MG63 (cell line): ENCODE data around the gene SLC4A11. TPM values are rescaled to one million over a fixed set of nuclear protein-coding genes. Genes with fewer than 3 reads are reported as not detected.
A peak's percentile ranks its signal among the peaks of the same experiment; 100 is the strongest.

Source experiments
- DNase-seq: peaks from one replicate; pipeline ENCODE4 v3.0.0-alpha.2; 2020
- H3K27me3 ChIP-seq: fragments of 250-450 bp; sonication (Bioruptor Pico); 2 replicates; pipeline ENCODE4 v1.5.1; 2020; ENCODE audit warnings: mild to moderate bottlenecking, moderate library complexity
- H3K36me3 ChIP-seq: fragments of 250-450 bp; sonication (Bioruptor Pico); 2 replicates; pipeline ENCODE4 v1.5.1; 2020; ENCODE audit warnings: mild to moderate bottlenecking, moderate library complexity
- H3K4me3 ChIP-seq: fragments of 250-450 bp; sonication (Bioruptor Pico); 2 replicates; pipeline ENCODE4 v1.5.1; 2020; ENCODE audit warnings: mild to moderate bottlenecking, moderate library complexity
- H3K9me3 ChIP-seq: fragments of 250-450 bp; sonication (Bioruptor Pico); 2 replicates; pipeline ENCODE4 v1.5.1; 2020; ENCODE audit warnings: mild to moderate bottlenecking, moderate library complexity
- total RNA-seq: library from RNA; depleted of rRNA; stranded (reverse); fragments of >200 nt; shearing (Covaris generic); gene quantifications from 2 replicates; pipeline ENCODE4 v1.2.3, GENCODE V29; 2014; ENCODE audit warnings: low replicate concordance

Gene SLC4A11
- total RNA-seq, 1 experiment from 2014 or later: 0.20 TPM

DNA sequence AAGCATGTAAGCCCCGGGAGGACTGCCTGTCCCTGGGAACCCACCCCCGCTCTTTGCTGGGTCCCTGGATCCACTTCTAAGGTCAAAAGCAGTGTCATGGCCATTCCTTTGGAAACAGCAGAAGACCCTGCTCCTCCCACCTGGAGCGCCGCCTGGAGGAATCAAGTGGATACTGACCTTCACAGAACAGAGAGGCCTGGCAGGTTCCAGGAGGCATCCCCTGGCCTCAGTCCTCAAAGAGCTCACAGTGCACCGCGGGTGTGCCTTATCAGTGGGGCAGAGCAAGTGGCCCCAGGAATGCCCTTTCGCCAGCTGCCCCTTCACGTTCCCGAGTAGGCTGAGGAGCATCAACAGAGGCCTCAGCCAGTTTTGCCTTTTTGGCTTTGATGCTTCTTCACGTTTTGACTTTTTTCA is 11.1 kb upstream of the SLC4A11 start:
- no peaks in the 10 kb centered on the region for H3K36me3 ChIP-seq
- H3K4me3 ChIP-seq: no peak overlapping the region
- no peaks in the 10 kb centered on the region for H3K9me3 ChIP-seq
- no peaks in the 10 kb centered on the region for H3K27me3 ChIP-seq
- no peak for DNase-seq

DNA sequence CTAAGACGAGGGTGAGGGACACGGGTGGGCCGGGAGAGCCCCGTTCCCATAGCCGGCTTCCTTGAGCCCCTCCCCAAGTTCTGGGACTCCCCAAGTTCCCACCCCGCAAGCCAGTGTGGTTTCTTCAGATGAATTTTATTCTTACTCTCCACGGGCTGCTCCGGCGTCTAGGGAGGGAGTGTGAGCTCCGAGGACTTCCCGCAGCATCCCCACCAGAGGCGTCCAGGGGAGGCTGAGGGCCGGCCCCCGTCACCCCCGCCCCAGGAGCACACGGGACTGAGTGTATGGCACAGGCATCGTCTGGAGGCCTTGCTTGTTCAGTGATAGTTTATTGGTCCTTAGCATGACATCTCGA is 10.0 kb upstream of the SLC4A11 start:
- Histone ChIP-seq H3K9me3 (no peaks in the 10 kb centered on the region), H3K27me3 (no peaks in the 10 kb centered on the region), H3K4me3 (no peak overlapping the region), H3K36me3 (no peaks in the 10 kb centered on the region)
- DNase-seq: no peak

DNA sequence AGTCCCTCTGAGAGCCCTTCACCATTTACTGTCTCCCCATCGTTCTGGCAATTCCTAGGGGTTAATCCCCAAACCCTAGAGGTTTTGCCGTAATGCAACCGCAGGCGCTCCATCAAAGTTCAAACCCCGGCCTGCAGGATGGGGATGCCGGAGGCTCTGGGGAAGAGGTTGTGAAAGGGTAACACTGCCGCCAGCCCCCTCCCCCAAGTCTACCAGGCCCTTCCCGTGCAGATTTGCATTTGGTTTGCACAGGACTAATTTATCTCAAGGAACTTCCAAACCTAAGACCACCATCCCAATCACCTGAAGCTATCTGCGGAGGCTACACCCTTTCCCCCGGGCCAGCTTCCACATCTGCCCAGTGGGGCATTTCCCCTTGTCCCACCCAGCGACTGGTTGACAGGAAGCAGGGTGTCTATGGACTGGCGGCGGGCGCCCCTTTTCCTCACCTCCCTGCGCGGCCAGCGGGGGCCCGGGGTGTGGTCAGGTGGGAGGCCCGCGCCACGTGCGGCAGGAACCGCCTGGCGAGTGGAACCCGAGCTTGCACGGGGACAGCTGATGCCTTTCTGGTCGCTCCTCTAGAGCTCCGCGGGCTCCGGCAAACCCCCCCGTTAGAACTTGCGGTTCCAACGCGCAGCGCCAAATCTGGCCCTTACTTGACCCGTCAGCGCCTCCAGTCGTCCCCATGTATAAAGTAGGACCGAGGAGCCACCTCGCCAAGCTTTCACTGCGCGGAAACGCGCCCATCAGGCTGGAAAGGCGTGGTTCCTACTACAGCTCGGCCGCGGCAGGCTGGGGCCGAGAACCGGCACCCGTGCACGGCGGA is 9.4 kb upstream of the SLC4A11 start:
- Histone ChIP-seq H3K4me3 (no peak overlapping the region), H3K36me3 (no peaks in the 10 kb centered on the region), H3K27me3 (no peaks in the 10 kb centered on the region), H3K9me3 (no peaks in the 10 kb centered on the region)
- DNase-seq: no peak

DNA sequence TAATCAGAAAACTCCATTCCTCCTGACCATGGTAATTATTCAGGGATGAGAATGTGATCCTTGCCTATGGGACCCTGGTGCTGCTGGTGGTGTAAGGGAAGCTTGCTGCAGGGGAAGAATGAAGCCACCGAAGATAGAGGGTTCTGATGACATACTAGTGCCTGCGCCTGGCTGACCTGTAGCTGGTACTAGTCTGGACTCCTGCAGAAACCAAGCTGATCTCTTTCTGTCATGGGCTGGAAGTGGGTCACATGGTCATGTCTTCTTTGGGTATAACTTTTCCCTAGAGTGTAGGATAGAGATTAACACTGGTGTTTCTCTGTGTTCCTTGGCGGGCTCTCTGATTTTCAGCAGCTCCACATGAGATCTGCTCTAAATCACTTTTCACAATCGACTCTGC is 8.6 kb upstream of the SLC4A11 start:
- Histone ChIP-seq H3K4me3 (no peak overlapping the region), H3K9me3 (no peaks in the 10 kb centered on the region), H3K27me3 (no peaks in the 10 kb centered on the region), H3K36me3 (no peaks in the 10 kb centered on the region)
- DNase-seq: no peak

DNA sequence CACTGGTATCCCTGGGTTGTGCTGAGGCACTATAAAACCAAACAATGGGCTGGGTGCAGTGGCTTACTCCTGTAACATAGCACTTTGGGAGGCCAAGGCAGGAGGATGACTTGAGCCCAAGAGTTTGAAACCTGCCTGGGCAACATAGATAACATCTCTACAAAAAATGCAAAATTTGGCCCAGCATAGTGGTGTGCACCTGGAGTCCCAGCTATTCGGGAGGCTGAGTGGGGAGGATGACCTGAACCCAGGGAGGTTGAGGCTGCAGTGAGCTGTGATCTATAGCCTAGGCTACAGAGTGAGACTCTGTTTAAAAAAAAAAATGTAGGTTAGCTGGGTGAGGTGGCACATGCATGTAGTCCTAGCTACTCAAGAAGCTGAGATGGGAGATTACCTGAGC is 7.7 kb upstream of the SLC4A11 start:
- H3K4me3 ChIP-seq: no peak overlapping the region
- H3K36me3 ChIP-seq: no peaks in the 10 kb centered on the region
- no peaks in the 10 kb centered on the region for H3K27me3 ChIP-seq
- DNase-seq: no peak
- no peaks in the 10 kb centered on the region for H3K9me3 ChIP-seq

DNA sequence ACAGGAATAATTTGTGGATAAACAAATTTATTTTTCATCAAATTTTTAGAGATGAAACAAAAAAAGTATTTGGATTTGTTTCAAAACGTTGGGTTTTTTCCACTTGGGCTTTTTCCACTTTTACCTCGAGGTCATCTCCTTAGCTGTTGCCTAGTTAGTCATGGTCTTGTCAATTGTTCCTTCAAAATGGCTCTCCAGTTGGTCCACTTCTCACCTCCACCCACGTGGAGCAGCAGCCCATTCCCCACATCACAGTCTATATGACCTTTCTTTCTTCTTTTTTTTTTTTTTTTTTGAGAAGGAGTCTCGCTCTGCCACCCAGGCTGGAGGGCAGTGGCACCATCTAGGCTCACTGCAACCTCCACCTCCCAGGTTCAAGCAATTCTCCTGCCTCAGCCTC is 6.7 kb upstream of the SLC4A11 start:
- DNase-seq: no peak
- Histone ChIP-seq H3K4me3 (no peak overlapping the region), H3K9me3 (no peaks in the 10 kb centered on the region), H3K27me3 (no peaks in the 10 kb centered on the region), H3K36me3 (no peaks in the 10 kb centered on the region)

DNA sequence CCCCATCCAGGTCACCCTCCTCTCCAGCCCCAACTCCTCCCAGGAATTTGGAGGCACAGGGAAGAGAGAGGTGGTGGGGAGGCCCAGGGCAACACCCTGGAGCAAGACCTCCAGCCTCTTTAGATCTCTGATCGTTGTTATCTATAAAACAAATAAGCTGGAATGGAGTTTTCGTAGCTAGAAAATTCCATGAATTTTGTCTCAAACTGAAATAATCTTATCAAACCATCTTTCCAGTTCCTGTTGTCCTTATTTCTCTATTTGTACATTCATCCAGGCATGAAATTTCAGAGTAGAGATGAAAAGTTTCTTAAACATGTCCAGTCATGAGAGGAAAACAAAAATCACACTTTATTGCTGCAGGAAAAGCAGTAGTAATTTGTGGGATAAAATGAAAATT is 6.2 kb upstream of the SLC4A11 start:
- peaks cover 2% of the 10 kb centered on the region; the same call in 1 of the 2 replicates for H3K27me3 ChIP-seq
- no peak overlapping the region for H3K4me3 ChIP-seq
- no peaks in the 10 kb centered on the region for H3K36me3 ChIP-seq
- no peaks in the 10 kb centered on the region for H3K9me3 ChIP-seq
- DNase-seq: no peak

DNA sequence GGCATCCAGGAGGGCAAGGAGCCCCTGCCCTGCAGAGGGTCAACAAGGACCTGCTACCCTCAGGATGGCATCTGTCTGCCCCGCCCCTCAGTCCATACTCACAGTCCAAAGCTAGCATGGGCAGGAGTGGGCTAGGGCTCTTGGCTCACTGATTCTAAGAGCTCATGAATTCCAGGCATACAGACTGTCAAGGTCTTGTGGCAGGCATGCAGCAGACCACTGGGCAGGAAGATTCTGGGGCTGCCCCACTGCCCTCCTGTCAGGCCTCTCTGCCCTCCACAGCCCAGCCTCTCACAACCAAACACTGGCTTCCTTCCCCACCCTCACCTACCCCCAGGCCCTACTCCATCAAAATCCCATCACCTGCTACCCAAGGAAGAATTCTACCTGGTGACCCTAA is 5.6 kb upstream of the SLC4A11 start:
- DNase-seq: no peak
- Histone ChIP-seq H3K27me3 (peaks cover 8% of the 10 kb centered on the region), H3K4me3 (no peak overlapping the region), H3K36me3 (no peaks in the 10 kb centered on the region), H3K9me3 (no peaks in the 10 kb centered on the region)

DNA sequence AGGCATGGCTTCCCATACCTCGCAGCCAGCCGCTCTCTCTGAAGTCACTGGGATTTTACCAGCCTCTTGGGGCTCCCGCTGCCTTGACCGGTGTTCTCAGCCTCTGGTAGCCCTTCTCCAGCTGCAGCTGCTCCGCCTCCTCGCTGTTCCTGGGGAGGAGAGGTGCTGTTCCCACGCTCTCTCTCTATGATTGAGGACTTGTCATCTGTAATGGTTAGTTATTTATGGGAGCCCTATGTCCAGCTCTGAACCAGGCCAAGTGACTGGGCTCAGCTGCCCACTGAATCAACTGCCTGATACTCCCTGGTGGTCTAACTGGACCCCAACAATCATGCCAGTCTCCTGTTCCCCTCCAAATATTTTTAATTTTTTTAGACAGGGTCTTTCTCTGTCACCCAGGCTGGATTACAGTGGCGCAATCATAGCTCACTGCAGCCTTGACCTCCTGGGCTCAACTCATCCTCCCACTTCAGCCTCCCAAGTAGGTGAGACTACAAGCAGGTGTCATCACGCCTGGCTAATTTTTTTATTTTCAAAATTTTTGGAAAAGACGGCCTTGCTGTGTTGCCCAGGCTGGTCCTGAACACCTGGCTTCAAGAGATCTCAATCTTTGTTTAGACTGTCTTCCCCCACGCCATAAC is 4.8 kb upstream of the SLC4A11 start:
- no peak overlapping the region for H3K4me3 ChIP-seq
- peaks cover 9% of the 10 kb centered on the region for H3K27me3 ChIP-seq
- no peak for DNase-seq
- H3K9me3 ChIP-seq: no peaks in the 10 kb centered on the region
- H3K36me3 ChIP-seq: no peaks in the 10 kb centered on the region

DNA sequence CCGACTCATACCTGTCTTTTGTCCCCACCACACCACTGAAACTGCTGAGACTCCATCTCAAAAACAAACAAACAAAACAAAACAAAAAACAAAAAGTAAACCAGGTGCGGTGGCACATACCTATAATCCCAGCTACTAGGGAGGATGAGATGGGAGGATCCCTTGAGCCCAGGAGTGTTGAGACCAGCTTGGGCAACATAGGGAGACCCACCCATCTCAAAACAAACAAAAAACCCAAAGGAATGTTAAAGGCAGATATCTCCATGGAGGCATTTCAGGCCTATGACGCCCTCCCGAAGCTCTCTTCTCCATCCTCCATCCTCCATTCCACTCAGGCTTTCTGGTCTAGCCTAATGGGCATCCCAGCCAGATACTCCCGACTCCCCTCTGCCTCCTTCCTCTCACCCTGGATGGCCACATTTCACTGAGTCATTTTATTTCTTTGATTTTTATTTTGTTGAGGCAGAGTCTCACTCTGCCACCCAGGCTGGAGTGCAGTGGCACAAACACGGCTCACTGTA is 3.2 kb upstream of the SLC4A11 start:
- H3K27me3 ChIP-seq: peaks cover 16% of the 10 kb centered on the region
- H3K9me3 ChIP-seq: no peaks in the 10 kb centered on the region
- H3K36me3 ChIP-seq: no peaks in the 10 kb centered on the region
- no peak overlapping the region for H3K4me3 ChIP-seq
- DNase-seq: no peak

DNA sequence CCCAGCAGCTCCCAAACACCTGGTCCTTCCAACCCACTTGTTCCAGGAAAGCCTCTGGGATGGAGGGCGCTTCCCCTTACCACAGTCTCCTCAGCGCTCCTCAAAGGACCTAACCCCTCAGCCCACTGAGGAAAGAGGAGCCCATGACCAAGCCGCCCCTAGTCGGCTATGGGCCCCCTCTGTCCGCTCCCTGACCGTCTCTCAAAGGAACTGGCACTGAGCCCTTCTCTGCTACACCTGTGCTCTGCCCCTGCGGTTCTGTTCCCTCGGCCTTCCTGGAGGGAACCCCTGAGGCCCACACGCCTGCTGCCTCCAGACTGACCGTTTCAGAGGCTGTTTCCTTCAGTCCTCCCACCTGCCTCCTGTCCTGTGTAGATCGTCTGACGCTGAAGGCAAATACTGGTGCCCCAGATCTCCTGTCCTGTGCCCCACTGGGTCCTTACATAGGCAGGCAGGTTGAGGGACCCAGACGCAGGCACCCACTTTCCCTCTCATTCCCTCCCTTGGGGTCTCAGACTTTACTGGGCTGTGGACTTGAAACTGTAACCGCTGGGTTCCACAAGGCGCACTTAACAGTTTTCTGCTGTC is 1.9 kb upstream of the SLC4A11 start:
- Histone ChIP-seq H3K4me3 (no peak overlapping the region), H3K27me3 (peaks cover 16% of the 10 kb centered on the region), H3K9me3 (no peaks in the 10 kb centered on the region), H3K36me3 (no peaks in the 10 kb centered on the region)
- no peak for DNase-seq

DNA sequence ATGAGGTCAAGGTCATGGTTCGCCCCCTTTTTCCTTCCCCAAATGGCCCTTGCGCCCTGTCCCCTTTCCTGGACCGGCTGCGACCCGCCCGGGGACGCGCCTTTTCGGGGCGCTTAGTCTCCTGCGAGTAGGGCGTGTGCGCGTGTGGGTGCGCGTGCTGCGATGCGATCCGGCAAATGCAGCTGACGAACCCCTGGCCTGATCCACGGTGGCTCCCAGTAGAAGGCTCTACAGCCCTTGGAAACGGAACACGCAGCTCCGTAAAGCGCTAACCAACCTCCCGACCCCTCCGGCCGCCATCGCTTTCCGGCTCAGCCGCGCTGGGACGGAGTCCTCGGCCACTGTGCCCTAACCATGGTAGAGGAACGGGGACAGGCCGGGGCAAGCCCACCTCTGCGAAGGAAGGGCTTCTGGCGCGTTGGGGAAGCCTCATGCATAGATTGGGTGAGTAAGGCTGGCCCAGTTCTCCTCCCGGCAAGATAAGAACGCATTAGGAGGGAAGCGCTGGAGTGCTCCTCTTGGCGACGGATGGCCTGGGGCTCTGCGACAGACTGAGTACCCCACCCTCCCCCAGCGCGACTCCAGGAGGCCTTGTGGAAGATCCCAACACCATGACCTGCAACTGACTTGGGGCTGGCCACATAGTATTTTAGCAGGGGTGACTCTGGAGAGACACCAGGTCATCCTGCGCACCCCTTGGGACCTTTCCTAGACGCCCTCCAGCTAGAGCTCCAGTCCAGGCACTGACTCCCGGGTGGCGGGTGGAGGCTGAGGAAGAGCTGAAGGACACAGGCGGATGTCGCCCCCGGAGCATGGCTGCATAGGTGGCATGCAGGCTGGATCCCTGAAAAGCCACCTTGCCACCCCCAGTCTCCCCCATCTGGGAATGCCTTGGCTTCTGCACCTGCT is 1.1 kb upstream of the SLC4A11 start:
- DNase-seq: no peak
- Histone ChIP-seq H3K4me3 (peak overlapping the region; percentile 48), H3K9me3 (no peaks in the 10 kb centered on the region), H3K36me3 (no peaks in the 10 kb centered on the region), H3K27me3 (peaks cover 16% of the 10 kb centered on the region)

DNA sequence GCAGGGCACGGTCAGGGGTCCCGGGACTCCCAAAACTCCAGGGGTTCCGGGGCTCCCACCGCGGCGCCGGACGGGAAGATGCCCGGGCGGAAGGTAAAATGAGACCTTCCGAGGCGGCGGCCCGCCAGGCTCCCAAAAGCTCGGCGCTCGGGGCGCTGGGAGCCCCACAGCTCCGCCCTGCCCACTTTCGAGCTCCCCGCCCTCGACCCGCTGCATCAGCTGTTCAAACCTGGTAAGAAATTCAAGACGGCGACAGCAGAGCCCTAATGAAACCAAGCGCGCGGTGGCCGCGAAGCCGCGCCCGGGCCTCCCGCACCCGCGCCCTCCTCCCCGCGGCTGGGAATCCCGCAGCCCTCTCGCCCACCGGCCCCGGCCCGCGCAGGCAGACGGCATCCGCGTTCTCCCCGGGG is 369 bp downstream of the SLC4A11 start:
- peaks cover 16% of the 10 kb centered on the region for H3K27me3 ChIP-seq
- no peaks in the 10 kb centered on the region for H3K9me3 ChIP-seq
- no peaks in the 10 kb centered on the region for H3K36me3 ChIP-seq
- peak; percentile 20 for DNase-seq
- peak overlapping the region; percentile 48 for H3K4me3 ChIP-seq

DNA sequence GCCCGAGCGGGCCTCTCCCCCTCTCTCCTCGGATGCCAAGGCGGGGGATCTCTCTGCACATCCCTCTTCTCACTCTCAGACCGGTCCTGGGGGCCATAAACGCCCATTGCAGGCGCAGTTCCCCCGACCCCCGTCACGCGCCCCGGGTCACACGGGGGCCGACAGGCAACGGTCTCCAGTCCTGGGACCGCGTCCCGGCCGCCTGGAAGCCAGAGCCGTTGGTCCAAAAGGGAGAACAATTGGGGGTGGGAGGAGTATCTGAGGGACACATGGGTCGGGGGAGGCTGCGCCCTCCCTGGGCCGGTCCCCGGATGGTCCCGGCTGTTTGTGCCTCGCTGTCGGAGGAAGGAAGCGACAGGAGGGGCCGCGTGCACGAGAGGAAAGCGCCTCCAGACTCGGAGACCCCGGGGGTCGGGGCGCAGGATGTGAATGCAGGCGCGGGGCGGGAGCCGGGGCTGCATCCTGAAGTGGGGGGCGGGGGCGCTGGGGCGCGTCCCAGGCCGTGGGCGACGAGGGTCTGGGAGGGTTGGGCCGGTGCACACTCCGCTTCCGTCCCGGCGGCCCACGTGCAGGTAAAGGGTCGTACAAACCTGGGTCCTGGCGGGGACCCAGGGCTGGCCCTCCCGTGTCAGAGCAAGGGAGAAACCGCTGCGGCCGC is 903 bp downstream of the SLC4A11 start:
- Histone ChIP-seq H3K27me3 (peaks cover 16% of the 10 kb centered on the region), H3K36me3 (no peaks in the 10 kb centered on the region), H3K4me3 (peak overlapping the region; percentile 48), H3K9me3 (no peaks in the 10 kb centered on the region)
- no peak for DNase-seq

DNA sequence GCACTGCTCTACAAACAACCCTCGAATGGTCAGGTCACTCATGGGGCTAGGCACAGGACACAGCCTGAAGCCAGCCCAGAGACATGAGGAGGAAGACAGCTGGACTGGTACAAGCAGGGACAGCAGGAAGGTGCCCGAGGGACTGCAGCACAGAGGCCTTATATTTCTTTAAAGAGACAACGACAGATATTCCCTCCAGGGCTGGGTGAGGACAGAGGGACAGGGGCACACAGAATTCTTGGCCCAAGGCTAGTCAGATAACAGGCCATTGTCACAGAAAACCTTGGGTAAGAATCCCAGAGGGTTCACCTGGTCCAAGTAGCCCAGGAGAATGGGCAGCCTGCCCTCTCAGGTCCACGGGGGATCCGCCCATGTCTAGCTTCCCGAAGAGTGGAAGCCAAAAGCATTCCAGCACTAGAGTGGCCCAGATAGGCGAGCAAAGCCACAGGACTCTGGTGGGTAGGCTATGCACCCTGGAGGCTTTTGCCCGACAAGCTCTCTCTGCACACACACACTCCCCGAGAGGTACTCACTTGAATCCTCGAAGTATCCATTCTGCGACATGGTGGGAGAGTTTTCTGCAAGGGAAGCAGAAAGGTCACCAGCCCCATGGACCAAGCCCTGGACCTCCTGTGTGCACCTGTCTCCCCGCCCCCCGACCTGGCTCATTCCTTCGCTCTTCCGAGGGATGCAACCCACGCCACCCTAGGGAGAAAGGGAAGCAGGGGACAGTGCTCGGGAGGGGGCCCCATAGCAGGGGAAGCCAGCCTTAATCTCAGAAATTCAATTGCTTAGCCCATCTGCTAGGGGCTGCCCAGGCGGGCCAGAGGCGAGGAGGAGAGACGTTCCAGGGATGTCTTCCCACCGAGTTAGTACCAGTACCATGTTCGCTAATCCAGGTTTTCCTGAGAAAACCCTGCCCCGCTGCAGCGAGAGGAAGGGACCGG is 1.7 kb downstream of the SLC4A11 start:
- DNase-seq: no peak
- Histone ChIP-seq H3K9me3 (no peaks in the 10 kb centered on the region), H3K27me3 (peaks cover 16% of the 10 kb centered on the region), H3K36me3 (no peaks in the 10 kb centered on the region), H3K4me3 (no peak overlapping the region)
